HCT116 (cell line): ENCODE results near the gene ERC1.

Experiments
- CBX3 ChIP-seq: IDR thresholded peaks from 2 replicates; pipeline ENCODE4 v1.6.1; 2012; ENCODE audit warnings: low read depth
- CEBPB ChIP-seq: IDR thresholded peaks from 2 replicates; pipeline ENCODE4 v1.6.1; 2012; ENCODE audit warnings: low read depth
- EZH2 ChIP-seq: fragments of 200-600 bp; sonication (generic); IDR thresholded peaks from 2 replicates; pipeline ENCODE4 v1.6.1; 2017; ENCODE audit warnings: antibody characterized with exemption, mixed run types
- EZH2phosphoT487 ChIP-seq: fragments of 200-600 bp; IDR thresholded peaks from 2 replicates; pipeline ENCODE4 v1.6.1; 2018; ENCODE audit warnings: antibody characterized with exemption, borderline replicate concordance
- FOSL1 ChIP-seq: IDR thresholded peaks from 2 replicates; pipeline ENCODE4 v1.6.1; 2012; ENCODE audit warnings: low read depth
- ZNF274 ChIP-seq: fragments of 200-500 bp; sonication (Bioruptor generic); IDR thresholded peaks from 2 replicates; pipeline ENCODE4 v1.6.1; 2014; ENCODE audit warnings: mild to moderate bottlenecking, low read depth, low read length, inconsistent platforms
- TF ChIP-seq, protein P1 (sequence below), 3 experiments: fragments of 200-600 bp in 1 of 3; sonication (generic) in 1 of 3; IDR thresholded peaks in 2 of 3; conservative IDR thresholded peaks in 1 of 3; 2 replicates each; pipeline ENCODE4 v1.5.1; 2012 to 2017; ENCODE audit warnings: low read depth in 2 of 3, low read length in 2 of 3, antibody characterized with exemption in 1 of 3, borderline replicate concordance in 1 of 3, control low read depth in 1 of 3, mild to moderate bottlenecking in 1 of 3, mixed read lengths in 1 of 3, mixed run types in 1 of 3, moderate library complexity in 1 of 3; ENCODE audit not compliant: insufficient read depth in 1 of 3

DNA sequence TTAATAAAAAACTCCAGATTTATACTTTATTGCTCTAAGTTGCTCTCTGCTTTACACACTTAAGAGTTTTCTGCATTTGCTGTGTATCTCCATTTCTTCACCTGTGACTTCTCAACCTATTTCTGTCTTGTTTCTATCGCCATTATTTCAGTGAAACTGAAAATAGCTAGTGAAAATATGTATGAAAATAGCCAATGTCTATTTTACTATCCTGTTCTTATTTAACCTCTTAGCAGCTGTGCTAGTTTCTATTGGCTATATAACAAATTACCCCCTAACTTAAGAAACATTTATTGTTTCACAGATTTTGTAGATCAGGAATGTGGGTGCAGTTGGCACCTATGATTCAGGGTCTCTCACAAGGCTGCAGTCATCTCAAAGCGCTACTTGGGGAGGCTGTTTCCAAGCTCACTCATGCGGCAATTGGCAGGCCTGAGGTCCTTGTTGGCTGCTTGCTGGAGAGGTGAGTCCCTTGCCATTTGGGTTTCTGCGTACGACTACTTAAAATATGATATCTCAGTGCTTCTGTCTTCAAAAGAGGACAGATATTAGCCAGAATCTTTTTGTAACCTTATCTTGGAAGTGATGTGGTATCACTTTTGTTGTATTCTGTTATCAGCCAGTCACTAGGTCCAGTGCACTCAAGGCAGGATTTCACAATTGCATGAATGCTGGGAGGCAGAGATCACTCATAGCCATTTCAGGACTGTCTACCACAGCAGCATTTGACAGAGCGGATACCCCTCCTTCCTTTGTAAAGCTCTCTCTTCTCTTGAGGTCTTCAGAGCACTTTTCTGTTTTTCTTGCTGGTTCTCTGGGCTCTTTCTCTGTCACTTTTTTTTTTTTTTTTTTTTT is 7.2 kb downstream of the ERC1 start:
- TF ChIP-seq CBX3: no peak
- TF ChIP-seq, protein P1, sequence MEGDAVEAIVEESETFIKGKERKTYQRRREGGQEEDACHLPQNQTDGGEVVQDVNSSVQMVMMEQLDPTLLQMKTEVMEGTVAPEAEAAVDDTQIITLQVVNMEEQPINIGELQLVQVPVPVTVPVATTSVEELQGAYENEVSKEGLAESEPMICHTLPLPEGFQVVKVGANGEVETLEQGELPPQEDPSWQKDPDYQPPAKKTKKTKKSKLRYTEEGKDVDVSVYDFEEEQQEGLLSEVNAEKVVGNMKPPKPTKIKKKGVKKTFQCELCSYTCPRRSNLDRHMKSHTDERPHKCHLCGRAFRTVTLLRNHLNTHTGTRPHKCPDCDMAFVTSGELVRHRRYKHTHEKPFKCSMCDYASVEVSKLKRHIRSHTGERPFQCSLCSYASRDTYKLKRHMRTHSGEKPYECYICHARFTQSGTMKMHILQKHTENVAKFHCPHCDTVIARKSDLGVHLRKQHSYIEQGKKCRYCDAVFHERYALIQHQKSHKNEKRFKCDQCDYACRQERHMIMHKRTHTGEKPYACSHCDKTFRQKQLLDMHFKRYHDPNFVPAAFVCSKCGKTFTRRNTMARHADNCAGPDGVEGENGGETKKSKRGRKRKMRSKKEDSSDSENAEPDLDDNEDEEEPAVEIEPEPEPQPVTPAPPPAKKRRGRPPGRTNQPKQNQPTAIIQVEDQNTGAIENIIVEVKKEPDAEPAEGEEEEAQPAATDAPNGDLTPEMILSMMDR (IDR thresholded peaks at IDR 0.05 in 2 of 3, conservative IDR thresholded peaks at IDR 0.05 in 1 of 3; ENCODE audit: borderline replicate concordance in 1 of 3, insufficient read depth in 1 of 3, low read depth in 2 of 3, low read length in 2 of 3): no peak
- TF ChIP-seq ZNF274: no peak
- no peak for TF ChIP-seq EZH2phosphoT487
- no peak for TF ChIP-seq FOSL1
- TF ChIP-seq CEBPB: no peak
- no peak for TF ChIP-seq EZH2
